Thoracic aorta (tissue), 2 donors: Measurements from ENCODE around the gene IGF2BP3. TPM values are rescaled to one million over a fixed set of nuclear protein-coding genes. Genes with fewer than 3 reads are reported as not detected.

Experiments
- ATAC-seq: fragments of 150-250 bp; one replicate; pipeline ENCODE4 v1.8.0; 2017; ENCODE audit warnings: low read depth; ENCODE audit not compliant: insufficient number of reproducible peaks, low FRiP score
- DNase-seq: peaks from one replicate; pipeline ENCODE4 v3.0.0-alpha.2; 2020; ENCODE audit warnings: low spot score
- H3K27ac ChIP-seq, 2 donors: fragments of 200-600 bp; sonication (generic); 1 replicate in 1 of 2; 2 replicates in 1 of 2; pipeline ENCODE4 v1.5.1; 2016; ENCODE audit warnings: mild to moderate bottlenecking in 2 of 2, moderate library complexity in 2 of 2
- H3K27me3 ChIP-seq: fragments of 200-600 bp; sonication (generic); replicated peaks from 2 replicates; pipeline ENCODE4 v1.6.0; 2016; ENCODE audit warnings: mild to moderate bottlenecking; ENCODE audit not compliant: insufficient read depth
- H3K36me3 ChIP-seq: fragments of 200-600 bp; sonication (generic); one replicate; pipeline ENCODE4 v1.5.1; 2016
- H3K4me1 ChIP-seq, 2 donors: fragments of 200-600 bp; sonication (generic); 1 replicate in 1 of 2; 2 replicates in 1 of 2; pipeline versions ENCODE4 v1.5.1 to v1.6.0; 2016; ENCODE audit warnings: low read depth in 2 of 2, mild to moderate bottlenecking in 1 of 2; ENCODE audit not compliant: control insufficient read depth in 1 of 2
- H3K4me3 ChIP-seq: fragments of 200-600 bp; sonication (generic); 2 replicates; pipeline ENCODE4 v1.5.1; 2016; ENCODE audit warnings: mild to moderate bottlenecking
- H3K9me3 ChIP-seq: fragments of 200-600 bp; sonication (generic); 2 replicates; pipeline ENCODE4 v1.5.1; 2016
- CTCF ChIP-seq: fragments of 200-600 bp; sonication (generic); IDR thresholded peaks from one replicate; pipeline ENCODE4 v1.5.1; 2019; ENCODE audit warnings: antibody characterized with exemption
- total RNA-seq, 2 donors: library from RNA; depleted of rRNA; stranded (reverse); fragments of >200 nt; gene quantifications; one replicate each; pipeline versions ENCODE4 v1.1.0 to v1.2.3, GENCODE V29; 2016

Gene IGF2BP3
- total RNA-seq, 2 donors from 2014 or later = 0.27 to 8.1 TPM

DNA sequence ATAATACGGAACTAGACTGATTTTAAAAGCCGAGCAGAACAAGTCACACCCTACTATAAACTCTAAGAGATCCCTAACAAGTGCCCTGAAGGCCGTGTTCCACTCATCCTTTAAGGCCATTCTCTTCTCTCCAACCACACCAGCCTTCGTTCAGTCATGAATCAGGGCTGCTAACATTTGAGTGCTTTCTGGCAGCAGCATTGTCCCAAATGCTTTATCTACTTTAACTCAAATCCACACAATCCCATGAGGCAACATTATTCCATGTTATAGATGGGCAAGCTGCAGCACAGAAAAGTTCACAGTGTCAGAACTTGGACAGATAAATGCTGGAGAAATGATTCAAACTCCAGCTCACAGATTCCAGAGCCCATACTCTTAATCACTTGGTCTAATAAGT, 97.7 kb downstream of the IGF2BP3 start:
- ATAC-seq = no peak
- Histone ChIP-seq H3K4me1 (no peaks in the 10 kb centered on the region), H3K27me3 (no peaks in the 10 kb centered on the region), H3K36me3 (no peaks in the 10 kb centered on the region), H3K9me3 (no peaks in the 10 kb centered on the region), H3K27ac (no peak overlapping the region), H3K4me3 (no peak overlapping the region)
- no peak for TF ChIP-seq CTCF
- no peak for DNase-seq

GRCh38 chr7:23371654-23372053, 98.6 kb downstream of the IGF2BP3 start:
- no peak for ATAC-seq
- no peak for DNase-seq
- Histone ChIP-seq H3K36me3 (no peaks in the 10 kb centered on the region), H3K9me3 (no peaks in the 10 kb centered on the region), H3K27ac (no peak overlapping the region), H3K4me1 (no peaks in the 10 kb centered on the region), H3K4me3 (no peak overlapping the region), H3K27me3 (no peaks in the 10 kb centered on the region)
- TF ChIP-seq CTCF = no peak

DNA sequence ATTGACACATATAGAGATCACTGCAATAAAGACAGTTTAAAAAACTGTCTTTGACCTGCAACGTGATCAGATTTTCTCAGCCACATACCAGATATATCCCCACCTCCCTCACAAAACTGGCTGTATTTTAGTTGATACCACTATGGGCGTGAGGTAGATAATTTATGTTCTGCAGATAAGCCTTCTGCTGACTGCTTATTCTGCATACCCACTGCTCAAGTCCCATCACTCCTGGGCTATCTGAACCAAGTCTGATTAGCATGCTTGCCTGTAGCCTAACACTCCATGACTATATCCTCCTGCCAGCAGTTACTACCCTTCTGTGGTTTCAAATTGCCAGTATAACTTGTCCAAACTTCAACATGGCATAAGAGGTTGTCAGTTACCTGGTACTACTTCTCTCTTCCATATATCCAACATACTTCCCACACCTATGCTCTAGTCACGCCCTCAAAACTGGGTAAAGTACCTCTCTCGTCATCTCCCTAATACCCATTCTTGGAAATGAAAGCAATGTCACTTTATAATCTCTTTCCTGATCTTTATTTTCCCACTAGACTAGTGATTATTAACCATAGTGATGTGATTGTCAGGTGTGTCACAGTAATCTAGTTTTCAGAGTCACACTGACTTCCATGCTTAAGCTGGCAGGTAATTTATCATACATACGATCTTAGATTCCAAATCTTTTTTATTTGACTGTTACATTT, 100.4 kb downstream of the IGF2BP3 start:
- Histone ChIP-seq H3K4me3 (no peak overlapping the region), H3K27me3 (no peaks in the 10 kb centered on the region), H3K27ac (no peak overlapping the region), H3K9me3 (no peaks in the 10 kb centered on the region), H3K36me3 (no peaks in the 10 kb centered on the region), H3K4me1 (no peaks in the 10 kb centered on the region)
- DNase-seq = no peak
- no peak for ATAC-seq
- no peak for TF ChIP-seq CTCF

GRCh38 chr7:23369100-23369499, 101.2 kb downstream of the IGF2BP3 start:
- Histone ChIP-seq H3K9me3 (no peaks in the 10 kb centered on the region), H3K36me3 (no peaks in the 10 kb centered on the region), H3K27ac (no peak overlapping the region), H3K4me1 (no peaks in the 10 kb centered on the region), H3K27me3 (no peaks in the 10 kb centered on the region), H3K4me3 (no peak overlapping the region)
- no peak for TF ChIP-seq CTCF
- DNase-seq = no peak
- ATAC-seq = no peak

GRCh38 chr7:23358152-23358674, 112.1 kb downstream of the IGF2BP3 start:
- H3K4me3 ChIP-seq = no peak overlapping the region
- H3K27ac ChIP-seq = no peak overlapping the region
- H3K36me3 ChIP-seq = no peaks in the 10 kb centered on the region
- no peaks in the 10 kb centered on the region for H3K9me3 ChIP-seq
- TF ChIP-seq CTCF = no peak
- H3K27me3 ChIP-seq = no peaks in the 10 kb centered on the region
- no peaks in the 10 kb centered on the region for H3K4me1 ChIP-seq
- no peak for ATAC-seq
- no peak for DNase-seq
